ENCODE results near the gene BNIP1.

GRCh38 chr5:173123416-173123815, 20.9 kb upstream of the BNIP1 start:
- TF ChIP-seq CTCF (IDR thresholded peaks at IDR 0.05; ENCODE audit: low read depth, low read length) = no peak
- TF ChIP-seq EZH2phosphoT487 (IDR thresholded peaks at IDR 0.05; ENCODE audit: low read depth) = no peak

Measured in OCI-LY3 (cell line).